HG02884 (cell line): ENCODE measurements around the gene CCDC127.
"Not testable (repeated sequence)": the region's sequence is repeated elsewhere in the genome, so short reads cannot be mapped to it uniquely, and the experiment has no call there.

Experiments
- ATAC-seq: cut with Tn5 transposase; IDR thresholded peaks from one replicate; pipeline ENCODE4 v1.9.1; 2021; ENCODE audit warnings: mild to moderate bottlenecking, moderate library complexity; ENCODE audit not compliant: unreplicated experiment

The CCDC127 gene

DNA sequence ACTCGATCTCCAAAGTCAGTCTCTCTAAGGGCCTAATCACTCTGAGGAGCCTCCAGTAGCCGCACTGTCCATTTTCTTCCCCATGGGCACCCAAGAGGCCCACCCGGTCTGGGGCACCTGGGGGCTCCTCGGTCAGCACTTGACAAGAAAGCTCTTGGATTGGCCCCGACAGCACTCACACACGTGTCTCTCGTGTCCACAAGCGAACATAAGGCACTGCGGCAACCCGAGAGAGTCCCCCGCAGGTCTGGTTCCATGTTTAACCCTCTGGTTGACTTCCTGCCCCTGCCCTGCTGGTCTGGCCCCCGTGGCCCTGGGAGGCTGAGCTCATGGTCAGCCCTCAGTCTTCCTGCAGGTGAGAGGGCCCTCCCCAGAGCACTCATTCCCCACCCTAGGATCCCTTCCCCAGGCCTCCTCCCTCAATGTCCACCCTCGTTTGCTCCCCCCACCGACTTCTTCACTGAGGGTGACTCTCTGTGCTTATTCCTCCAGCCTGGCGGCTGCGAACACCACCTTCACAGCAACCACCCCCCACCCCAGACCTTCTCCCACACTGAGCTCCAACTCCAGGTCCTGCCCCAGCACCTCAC lies 43.0 kb downstream of the CCDC127 start:
- no peak for ATAC-seq

DNA sequence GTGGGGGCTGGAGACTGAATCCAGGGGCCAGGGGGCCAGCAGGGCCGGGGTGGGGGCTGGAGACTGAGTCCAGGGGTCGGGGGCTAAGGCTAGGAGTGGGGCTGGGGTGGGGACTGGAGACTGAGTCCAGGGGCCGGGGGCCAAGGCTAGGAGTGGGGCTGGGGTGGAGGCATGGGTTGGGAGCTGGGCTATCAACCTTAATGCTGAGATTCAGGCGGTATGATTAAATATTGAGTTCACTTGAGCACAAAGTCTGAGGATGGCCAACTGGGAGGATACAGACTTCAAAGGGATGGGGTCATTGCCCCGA lies 43.7 kb downstream of the CCDC127 start:
- ATAC-seq = no peak

- ATAC-seq = no peak
Observed at GRCh38 chr5:173392-174290, 44.3 kb downstream of the CCDC127 start.

- no peak for ATAC-seq
Observed at GRCh38 chr5:172841-173251, 45.1 kb downstream of the CCDC127 start.

DNA sequence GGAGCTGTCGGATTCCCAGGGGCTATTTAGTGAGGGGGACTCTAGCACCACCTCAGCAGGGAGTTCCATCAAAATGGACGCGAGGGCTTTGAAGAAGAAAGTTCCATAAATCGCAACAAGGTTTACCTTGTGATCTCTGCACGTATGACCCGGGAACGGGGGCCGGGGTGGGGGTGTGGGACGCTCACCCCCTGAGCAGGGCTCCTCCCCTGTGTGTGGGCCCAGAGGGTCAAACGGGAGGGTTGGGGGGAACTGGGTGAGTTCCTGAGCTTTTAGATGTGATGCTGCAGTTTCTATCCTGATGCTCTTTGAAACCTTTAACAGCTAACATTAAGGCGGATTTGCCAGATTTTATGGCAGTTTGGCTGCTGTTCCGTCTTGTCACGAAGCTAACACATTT lies 45.5 kb downstream of the CCDC127 start:
- ATAC-seq = no peak

DNA sequence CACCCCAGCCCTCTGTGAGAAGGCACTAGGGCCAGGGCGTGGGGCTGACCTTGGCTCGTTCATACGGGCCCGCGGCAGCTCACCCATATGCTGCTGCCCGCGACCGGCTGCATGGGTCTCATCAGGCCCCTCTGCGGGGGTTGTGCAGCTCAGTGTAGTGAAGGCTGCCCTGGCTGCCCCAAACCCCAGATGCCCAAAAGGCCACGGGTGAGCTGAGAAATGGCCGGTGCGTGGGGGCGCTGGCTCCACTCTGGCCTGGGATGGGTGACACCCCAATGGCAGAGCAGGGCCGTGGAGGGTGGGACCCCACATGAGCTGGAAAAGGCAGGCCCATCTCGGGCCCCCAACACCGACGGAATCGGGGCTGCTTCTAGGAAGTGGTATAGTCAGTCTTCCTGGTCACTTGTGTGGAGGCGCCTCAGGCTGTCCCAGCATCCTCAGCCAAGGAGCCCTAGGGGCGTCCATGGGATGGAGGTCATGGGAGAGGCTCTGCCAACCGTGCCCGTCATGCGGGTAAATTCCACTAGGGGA lies 46.1 kb downstream of the CCDC127 start:
- no peak for ATAC-seq

DNA sequence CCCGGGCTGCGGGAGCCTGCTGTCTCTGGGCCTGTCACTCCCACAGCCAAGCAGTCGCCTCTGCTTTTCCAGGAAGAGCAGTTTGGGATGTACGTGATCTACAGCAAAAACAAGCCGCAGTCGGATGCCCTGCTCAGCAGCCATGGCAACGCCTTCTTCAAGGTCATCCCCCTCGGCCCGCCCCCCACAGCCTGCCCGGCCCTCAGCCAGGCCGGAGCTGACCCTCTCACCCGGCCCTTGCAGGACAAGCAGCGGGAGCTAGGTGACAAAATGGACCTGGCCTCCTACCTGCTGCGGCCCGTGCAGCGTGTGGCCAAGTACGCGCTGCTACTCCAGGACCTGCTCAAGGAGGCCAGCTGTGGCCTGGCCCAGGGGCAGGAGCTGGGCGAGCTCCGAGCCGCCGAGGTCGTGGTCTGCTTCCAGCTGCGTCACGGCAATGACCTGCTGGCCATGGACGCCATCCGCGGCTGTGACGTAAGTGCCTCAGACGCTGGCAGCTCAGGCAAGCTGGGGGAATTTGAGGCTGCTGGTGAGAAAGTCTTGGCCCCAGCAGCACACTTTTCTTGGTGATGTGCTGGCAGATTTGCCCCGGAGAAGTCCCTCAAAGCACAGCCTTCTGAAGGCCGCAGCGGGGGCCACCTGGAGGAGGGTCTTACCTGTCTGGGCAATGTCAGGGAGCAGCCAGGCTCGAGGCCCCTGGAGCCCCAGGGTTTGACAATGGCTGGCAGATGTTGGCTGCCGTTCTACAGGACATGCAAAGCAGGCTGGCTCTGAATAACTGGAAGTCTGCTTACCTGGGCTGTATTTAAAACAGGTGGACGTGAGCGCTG lies 46.8 kb downstream of the CCDC127 start:
- ATAC-seq = no peak

DNA sequence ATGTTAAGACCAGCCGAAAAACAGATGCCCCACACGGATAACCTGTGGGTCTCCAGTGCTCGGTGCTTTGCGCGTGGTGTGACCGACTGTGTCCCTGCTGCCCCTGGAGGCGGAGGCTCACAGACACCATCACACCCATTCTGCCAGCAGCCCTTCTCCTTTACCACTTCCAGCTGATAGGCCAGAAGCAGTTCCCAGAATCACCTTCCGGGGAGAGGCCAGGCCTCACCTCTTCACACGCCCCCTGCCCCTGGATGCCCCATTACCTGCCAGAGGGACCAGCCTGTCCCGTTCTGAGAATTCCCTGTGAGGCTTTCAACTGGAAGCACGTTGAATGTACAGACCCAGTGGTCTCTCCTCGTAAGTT lies 48.2 kb downstream of the CCDC127 start:
- no peak for ATAC-seq

- ATAC-seq = no peak
Observed at GRCh38 chr5:169071-169727, 48.8 kb downstream of the CCDC127 start.

GRCh38 chr5:167982-168660 lies 49.8 kb downstream of the CCDC127 start:
- no peak for ATAC-seq

DNA sequence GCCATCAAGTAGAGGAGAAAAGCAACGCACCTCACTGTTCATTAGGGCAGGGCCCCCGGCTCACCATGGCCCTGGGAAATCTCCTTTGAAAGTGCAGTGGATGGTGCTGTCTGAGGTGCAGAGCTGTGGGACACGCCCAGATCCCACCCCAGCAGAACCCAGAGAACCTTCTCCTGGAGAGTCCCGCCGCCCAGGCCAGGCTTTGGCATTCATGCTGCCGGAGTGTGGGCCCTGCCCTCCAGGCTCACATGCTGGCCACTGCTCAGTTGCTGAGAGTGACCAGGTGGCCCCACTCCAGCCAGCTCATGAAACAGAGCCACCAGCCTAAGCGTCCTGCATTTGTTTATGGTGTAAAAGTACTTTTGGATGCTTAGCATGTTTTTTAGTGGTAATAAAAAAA lies 50.4 kb downstream of the CCDC127 start:
- ATAC-seq = no peak

- no peak for ATAC-seq
Observed at GRCh38 chr5:166441-167372, 51.2 kb downstream of the CCDC127 start.

DNA sequence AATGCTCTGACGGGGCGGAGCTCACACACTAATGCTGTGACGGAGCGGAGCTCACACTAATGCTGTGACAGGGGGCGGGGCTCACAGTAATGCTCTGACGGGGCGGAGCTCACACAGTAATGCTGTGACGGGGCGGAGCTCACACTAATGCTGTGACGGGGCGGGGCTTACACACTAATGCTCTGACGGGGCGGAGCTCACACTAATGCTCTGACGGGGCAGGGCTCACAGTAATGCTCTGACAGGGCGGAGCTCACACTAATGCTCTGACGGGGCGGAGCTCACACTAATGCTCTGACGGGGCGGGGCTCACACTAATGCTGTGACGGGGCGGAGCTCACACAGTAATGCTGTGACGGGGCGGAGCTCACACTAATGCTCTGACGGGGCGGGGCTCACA lies 53.2 kb downstream of the CCDC127 start:
- ATAC-seq = not testable (repeated sequence)

GRCh38 chr5:164244-164643 lies 53.7 kb downstream of the CCDC127 start:
- ATAC-seq = no peak

- no peak for ATAC-seq
Observed at GRCh38 chr5:163841-164240, 54.1 kb downstream of the CCDC127 start.

DNA sequence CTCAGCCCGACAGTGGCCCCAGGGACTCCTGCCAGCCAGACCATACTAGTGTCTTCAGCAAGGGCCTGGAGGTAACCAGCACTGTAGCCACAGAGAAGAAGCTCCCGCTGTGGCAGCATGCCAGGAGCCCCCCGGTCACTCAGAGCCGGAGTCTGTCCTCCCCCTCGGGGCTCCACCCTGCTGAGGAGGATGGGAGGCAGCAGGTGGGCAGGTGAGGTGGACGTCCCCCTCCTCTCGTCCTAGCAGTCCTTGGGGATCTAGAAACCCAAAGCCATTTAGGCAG lies 54.7 kb downstream of the CCDC127 start:
- no peak for ATAC-seq

- no peak for ATAC-seq
Observed at GRCh38 chr5:162565-163337, 55.2 kb downstream of the CCDC127 start.

DNA sequence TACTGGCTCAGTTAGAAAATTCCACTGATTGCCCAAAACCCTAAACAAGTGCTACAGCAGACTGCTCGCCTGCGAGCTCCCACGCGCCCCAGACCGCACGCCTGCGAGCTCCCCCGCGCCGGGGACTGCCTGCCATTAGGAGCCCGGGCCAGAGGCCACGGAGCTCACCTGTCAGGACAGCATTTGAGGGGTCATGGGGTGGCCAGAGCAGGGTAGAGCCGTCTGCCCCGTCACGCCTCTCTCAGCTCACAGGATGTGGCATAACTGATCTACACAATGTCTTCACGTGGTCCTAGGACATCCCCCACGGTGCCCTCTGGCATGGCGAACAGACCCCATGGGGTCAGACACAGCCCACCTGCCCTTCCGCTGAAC lies 55.8 kb downstream of the CCDC127 start:
- ATAC-seq = no peak

DNA sequence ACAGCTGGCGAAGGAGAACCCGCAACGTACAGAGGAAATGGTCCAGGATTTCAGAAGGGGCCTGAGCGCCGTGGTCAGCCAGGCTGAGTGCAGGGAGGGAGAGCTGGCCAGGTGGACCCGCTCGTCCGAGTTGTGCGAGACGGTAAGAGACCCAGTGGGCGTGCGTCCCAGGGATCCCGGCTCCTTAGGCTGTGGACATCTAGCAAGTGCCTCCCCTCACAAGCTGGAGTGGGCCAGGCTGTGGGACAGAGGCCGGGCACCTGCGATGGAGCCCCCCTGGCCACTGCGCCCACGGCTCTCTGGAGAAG lies 56.2 kb downstream of the CCDC127 start:
- ATAC-seq = no peak
